Loucy (cell line): Measurements from ENCODE around the gene SLC8B1.

Experiments
- H2AFZ ChIP-seq: fragments of 200-600 bp; sonication (generic); 2 replicates; pipeline ENCODE4 v1.6.0; 2016; ENCODE audit warnings: antibody characterized with exemption, mild to moderate bottlenecking, low read length, moderate library complexity
- H3F3A ChIP-seq: fragments of 200-600 bp; 2 replicates; pipeline ENCODE4 v1.6.0; 2016; ENCODE audit warnings: antibody characterized with exemption, low read depth, mild to moderate bottlenecking
- H3K27me3 ChIP-seq: fragments of 200-600 bp; sonication (generic); 2 replicates; pipeline ENCODE4 v1.6.1; 2014; ENCODE audit warnings: low read length, mild to moderate bottlenecking; ENCODE audit not compliant: insufficient read depth, poor library complexity, severe bottlenecking
- H3K36me3 ChIP-seq: fragments of 200-600 bp; sonication (generic); 2 replicates; pipeline ENCODE4 v1.6.1; 2016; ENCODE audit warnings: low read length; ENCODE audit not compliant: insufficient read depth
- H3K4me1 ChIP-seq: fragments of 200-600 bp; sonication (generic); 2 replicates; pipeline ENCODE4 v1.5.1; 2014; ENCODE audit warnings: low read length, mild to moderate bottlenecking; ENCODE audit not compliant: insufficient read depth, poor library complexity, severe bottlenecking
- H3K4me2 ChIP-seq: fragments of 200-600 bp; sonication (generic); 2 replicates; pipeline ENCODE4 v1.6.0; 2014; ENCODE audit warnings: antibody characterized with exemption, low read length, low read depth, mild to moderate bottlenecking; ENCODE audit not compliant: poor library complexity, severe bottlenecking
- H3K4me3 ChIP-seq: fragments of 200-600 bp; sonication (generic); 2 replicates; pipeline ENCODE4 v1.5.1; 2014; ENCODE audit warnings: low read length, mild to moderate bottlenecking, mixed read lengths; ENCODE audit not compliant: poor library complexity, severe bottlenecking
- H3K79me2 ChIP-seq: fragments of 200-600 bp; sonication (generic); 2 replicates; pipeline ENCODE4 v1.6.1; 2014; ENCODE audit warnings: low read length; ENCODE audit not compliant: insufficient read depth
- H3K9ac ChIP-seq: fragments of 200-600 bp; sonication (generic); 2 replicates; pipeline ENCODE4 v1.6.0; 2014; ENCODE audit warnings: mild to moderate bottlenecking, low read depth, low read length, moderate library complexity; ENCODE audit not compliant: poor library complexity, severe bottlenecking
- H3K9me2 ChIP-seq: fragments of 200-600 bp; sonication (generic); replicated peaks from 2 replicates; pipeline ENCODE4 v1.6.1; 2016; ENCODE audit warnings: low read depth, low read length, mixed read lengths
- H3K9me3 ChIP-seq: fragments of 200-600 bp; sonication (generic); 2 replicates; pipeline ENCODE4 v1.6.1; 2014; ENCODE audit warnings: mild to moderate bottlenecking, antibody characterized with exemption, low read length, low read depth; ENCODE audit not compliant: insufficient read depth
- H4K20me1 ChIP-seq: fragments of 200-600 bp; sonication (generic); 2 replicates; pipeline ENCODE4 v1.6.0; 2014; ENCODE audit warnings: antibody characterized with exemption, low read length, mild to moderate bottlenecking; ENCODE audit not compliant: insufficient read depth, poor library complexity, severe bottlenecking
- EZH2phosphoT487 ChIP-seq: fragments of 200-600 bp; IDR thresholded peaks from 2 replicates; pipeline ENCODE4 v1.6.1; 2018; ENCODE audit warnings: antibody characterized with exemption, mild to moderate bottlenecking, moderate library complexity, borderline replicate concordance
- TF ChIP-seq, protein P1 (sequence below): fragments of 200-600 bp; sonication (generic); conservative IDR thresholded peaks from 2 replicates; pipeline ENCODE4 v1.5.1; 2014; ENCODE audit warnings: mild to moderate bottlenecking, antibody characterized with exemption, low read length

SLC8B1 gene

DNA sequence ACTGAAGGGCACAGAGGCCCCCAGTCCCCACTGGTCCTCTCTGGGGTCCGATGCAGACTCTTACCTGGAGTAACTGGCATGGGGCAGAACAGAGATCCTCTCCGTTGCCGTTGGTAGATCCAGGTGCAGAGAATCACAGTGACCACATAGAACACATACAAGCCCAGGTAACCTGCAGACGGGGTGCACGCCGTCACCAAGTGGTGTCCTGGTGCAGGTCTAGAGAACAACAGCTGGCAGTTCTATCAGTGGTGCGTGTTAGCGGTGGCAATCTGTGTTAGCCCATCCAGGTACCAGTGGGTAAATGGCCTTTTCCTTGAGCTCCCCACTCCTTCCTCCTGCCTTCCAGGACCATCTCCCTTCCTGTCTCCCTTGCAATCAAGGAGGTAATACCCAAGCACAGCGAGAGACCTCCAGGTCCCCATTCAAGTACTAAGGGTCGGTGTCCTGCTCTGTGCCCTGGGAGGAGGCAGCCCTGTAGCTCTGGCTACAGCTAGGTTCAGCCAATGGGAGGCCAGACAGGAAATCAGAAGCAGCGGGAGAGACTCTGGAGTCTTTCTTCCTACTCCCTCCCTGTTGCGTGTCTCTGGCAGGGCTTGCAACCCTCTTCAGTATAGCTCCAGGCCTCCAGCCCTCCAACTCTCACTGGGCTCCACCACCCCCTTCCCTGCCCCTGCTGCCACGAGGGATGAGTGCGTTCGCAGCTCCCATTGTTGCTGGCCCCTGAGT, 15.8 kb downstream of the SLC8B1 start:
- H3F3A ChIP-seq = no peaks in the 10 kb centered on the region
- H3K4me2 ChIP-seq = no peak overlapping the region
- no peak for TF ChIP-seq EZH2phosphoT487
- TF ChIP-seq, protein P1, sequence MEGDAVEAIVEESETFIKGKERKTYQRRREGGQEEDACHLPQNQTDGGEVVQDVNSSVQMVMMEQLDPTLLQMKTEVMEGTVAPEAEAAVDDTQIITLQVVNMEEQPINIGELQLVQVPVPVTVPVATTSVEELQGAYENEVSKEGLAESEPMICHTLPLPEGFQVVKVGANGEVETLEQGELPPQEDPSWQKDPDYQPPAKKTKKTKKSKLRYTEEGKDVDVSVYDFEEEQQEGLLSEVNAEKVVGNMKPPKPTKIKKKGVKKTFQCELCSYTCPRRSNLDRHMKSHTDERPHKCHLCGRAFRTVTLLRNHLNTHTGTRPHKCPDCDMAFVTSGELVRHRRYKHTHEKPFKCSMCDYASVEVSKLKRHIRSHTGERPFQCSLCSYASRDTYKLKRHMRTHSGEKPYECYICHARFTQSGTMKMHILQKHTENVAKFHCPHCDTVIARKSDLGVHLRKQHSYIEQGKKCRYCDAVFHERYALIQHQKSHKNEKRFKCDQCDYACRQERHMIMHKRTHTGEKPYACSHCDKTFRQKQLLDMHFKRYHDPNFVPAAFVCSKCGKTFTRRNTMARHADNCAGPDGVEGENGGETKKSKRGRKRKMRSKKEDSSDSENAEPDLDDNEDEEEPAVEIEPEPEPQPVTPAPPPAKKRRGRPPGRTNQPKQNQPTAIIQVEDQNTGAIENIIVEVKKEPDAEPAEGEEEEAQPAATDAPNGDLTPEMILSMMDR = no peak
- no peak overlapping the region for H2AFZ ChIP-seq
- H3K9ac ChIP-seq = no peak overlapping the region
- no peaks in the 10 kb centered on the region for H3K4me1 ChIP-seq
- 0 out of 2 replicates have a peak, but pooled peaks cover 3% of the 10 kb centered on the region for H3K9me3 ChIP-seq
- no peak overlapping the region for H3K4me3 ChIP-seq
- no peaks in the 10 kb centered on the region for H4K20me1 ChIP-seq
- H3K27me3 ChIP-seq = no peaks in the 10 kb centered on the region
- H3K9me2 ChIP-seq = no peaks in the 10 kb centered on the region
- H3K36me3 ChIP-seq = peaks cover 34% of the 10 kb centered on the region; the same call in 1 of the 2 replicates
- H3K79me2 ChIP-seq = no peaks in the 10 kb centered on the region

DNA sequence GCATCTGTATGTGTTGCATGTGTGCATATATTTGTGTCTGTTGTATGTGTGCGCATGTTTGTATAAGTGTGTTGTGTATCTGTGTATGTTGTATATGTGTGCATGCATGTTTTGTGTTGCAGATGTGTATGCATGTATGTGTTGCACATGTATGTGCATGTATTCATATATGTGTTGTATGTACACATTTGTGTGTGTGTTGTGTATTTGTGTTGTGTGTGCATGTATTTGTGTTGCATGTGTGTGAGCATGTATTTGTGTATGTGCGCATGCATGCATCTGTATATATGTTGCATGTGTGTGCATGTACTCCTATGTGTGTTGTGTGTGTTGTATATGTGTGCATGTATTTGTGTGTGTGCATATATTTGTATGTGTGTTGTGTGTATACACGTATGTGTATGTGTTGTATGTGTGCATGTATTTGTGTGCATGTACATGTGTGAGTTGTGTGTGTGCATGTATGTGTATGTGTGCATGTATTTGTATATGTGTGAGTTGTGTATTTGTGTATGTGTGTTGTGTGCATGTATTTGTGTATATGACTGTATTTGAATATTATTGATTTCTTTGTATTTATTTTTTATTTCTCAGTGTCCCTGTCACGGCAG, 16.8 kb downstream of the SLC8B1 start:
- peaks cover 36% of the 10 kb centered on the region; the same call in 1 of the 2 replicates for H3K36me3 ChIP-seq
- H3K9me2 ChIP-seq = no peaks in the 10 kb centered on the region
- no peak overlapping the region for H3K4me2 ChIP-seq
- 0 out of 2 replicates have a peak, but pooled peaks cover 3% of the 10 kb centered on the region for H3K9me3 ChIP-seq
- no peak overlapping the region for H3K4me3 ChIP-seq
- TF ChIP-seq, protein P1 = no peak
- H3F3A ChIP-seq = no peaks in the 10 kb centered on the region
- no peaks in the 10 kb centered on the region for H3K79me2 ChIP-seq
- no peaks in the 10 kb centered on the region for H4K20me1 ChIP-seq
- H3K9ac ChIP-seq = no peak overlapping the region
- H3K27me3 ChIP-seq = no peaks in the 10 kb centered on the region
- H2AFZ ChIP-seq = no peak overlapping the region
- no peaks in the 10 kb centered on the region for H3K4me1 ChIP-seq

DNA sequence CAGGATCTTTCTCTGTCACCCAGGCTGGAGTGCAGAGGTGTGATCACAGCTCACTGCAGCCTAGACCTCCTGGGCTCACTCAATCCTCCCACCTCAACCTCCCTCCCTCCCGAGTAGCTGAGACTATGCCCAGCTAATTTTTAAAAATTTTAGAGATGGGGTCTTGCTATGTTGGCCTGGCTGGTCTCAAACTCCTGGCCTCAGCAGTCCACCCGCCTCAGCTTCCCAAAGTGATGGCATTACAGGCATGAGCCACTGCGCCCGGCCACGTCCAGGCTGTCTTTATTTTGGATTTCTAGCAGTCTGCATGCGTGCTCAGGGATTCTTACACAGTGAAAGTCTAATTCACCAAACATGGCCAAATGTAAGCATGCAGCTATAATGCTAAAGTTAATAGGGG, 17.8 kb downstream of the SLC8B1 start:
- H3K36me3 ChIP-seq = peaks cover 36% of the 10 kb centered on the region; the same call in 1 of the 2 replicates
- TF ChIP-seq, protein P1 = no peak
- TF ChIP-seq EZH2phosphoT487 = no peak

More for the DNA sequence above, 17.8 kb downstream of the SLC8B1 start:
- H3K4me3 ChIP-seq = no peak overlapping the region
- H3K4me2 ChIP-seq = no peak overlapping the region
- H3K79me2 ChIP-seq = no peaks in the 10 kb centered on the region
- H3F3A ChIP-seq = no peaks in the 10 kb centered on the region
- H3K9me2 ChIP-seq = no peaks in the 10 kb centered on the region
- H3K4me1 ChIP-seq = no peaks in the 10 kb centered on the region
- no peaks in the 10 kb centered on the region for H3K27me3 ChIP-seq
- no peaks in the 10 kb centered on the region for H4K20me1 ChIP-seq
- 0 out of 2 replicates have a peak, but pooled peaks cover 3% of the 10 kb centered on the region for H3K9me3 ChIP-seq
- no peak overlapping the region for H2AFZ ChIP-seq
- H3K9ac ChIP-seq = no peak overlapping the region
